H1 (cell line): ENCODE results near the gene SF3B6.

Experiments
- CBX8 ChIP-seq: fragments of 300-800, 300-1000 bp; sonication (generic); IDR thresholded peaks from 2 replicates; pipeline ENCODE4 v1.7.1; 2016; ENCODE audit warnings: low read depth, low read length, borderline replicate concordance
- CREB1 ChIP-seq: IDR thresholded peaks from 2 replicates; pipeline ENCODE4 v1.6.1; 2012; ENCODE audit warnings: inconsistent platforms
- EP300 ChIP-seq, 2 experiments: IDR thresholded peaks; 1 replicate in 1 of 2; 2 replicates in 1 of 2; pipeline ENCODE4 v1.6.1; 2011 to 2012; ENCODE audit warnings: low read depth in 2 of 2, low read length in 2 of 2, mild to moderate bottlenecking in 2 of 2, borderline replicate concordance in 1 of 2, inconsistent platforms in 1 of 2, moderate library complexity in 1 of 2
- GABPA ChIP-seq: IDR thresholded peaks from 2 replicates; pipeline ENCODE4 v1.6.1; 2011; ENCODE audit warnings: mild to moderate bottlenecking, low read length, moderate library complexity, borderline replicate concordance; ENCODE audit not compliant: insufficient read depth
- GTF2F1 ChIP-seq: IDR thresholded peaks from 2 replicates; pipeline ENCODE4 v1.6.1; 2012; ENCODE audit warnings: low read depth, low read length, improper control_type of control experiment, borderline replicate concordance
- POLR2A ChIP-seq, 2 experiments: IDR thresholded peaks; 1 replicate in 1 of 2; 2 replicates in 1 of 2; pipeline ENCODE4 v1.6.1; 2011; ENCODE audit warnings: low read depth in 2 of 2, low read length in 2 of 2, mild to moderate bottlenecking in 2 of 2; ENCODE audit errors: control extremely low read depth in 1 of 2
- POLR2AphosphoS5 ChIP-seq: IDR thresholded peaks from 2 replicates; pipeline ENCODE4 v1.6.1; 2011; ENCODE audit warnings: low read depth, low read length
- RAD21 ChIP-seq, 2 experiments: IDR thresholded peaks in 1 of 2; conservative IDR thresholded peaks in 1 of 2; 2 replicates each; pipeline ENCODE4 v1.6.1; 2011; ENCODE audit warnings: low read depth in 2 of 2, low read length in 2 of 2, improper control_type of control experiment in 1 of 2, inconsistent platforms in 1 of 2, mild to moderate bottlenecking in 1 of 2, moderate library complexity in 1 of 2
- SIN3A ChIP-seq, 2 experiments: IDR thresholded peaks in 1 of 2; conservative IDR thresholded peaks in 1 of 2; 2 replicates each; pipeline ENCODE4 v1.6.1; 2011 to 2012; ENCODE audit warnings: low read length in 2 of 2, improper control_type of control experiment in 1 of 2, low read depth in 1 of 2, mild to moderate bottlenecking in 1 of 2
- SRF ChIP-seq: IDR thresholded peaks from 2 replicates; pipeline ENCODE4 v1.6.1; 2011; ENCODE audit warnings: mild to moderate bottlenecking, low read depth, low read length, moderate library complexity
- SUZ12 ChIP-seq: fragments of 200-600 bp; sonication (generic); IDR thresholded peaks from 2 replicates; pipeline ENCODE4 v1.6.1; 2012; ENCODE audit warnings: mild to moderate bottlenecking, inconsistent platforms, low read length, moderate library complexity, mixed read lengths
- YY1 ChIP-seq: IDR thresholded peaks from 2 replicates; pipeline ENCODE4 v1.6.1; 2011; ENCODE audit warnings: low read depth, mild to moderate bottlenecking, low read length
- TF ChIP-seq, protein P1 (sequence below): IDR thresholded peaks from 2 replicates; pipeline ENCODE4 v1.6.1; 2012; ENCODE audit warnings: inconsistent platforms
- TF ChIP-seq, protein P2 (sequence below), 3 experiments: IDR thresholded peaks; 1 replicate in 2 of 3; 2 replicates in 1 of 3; pipeline versions ENCODE4 v1.5.1 to v1.6.1; 2011; ENCODE audit warnings: low read length in 3 of 3, mild to moderate bottlenecking in 3 of 3, inconsistent platforms in 2 of 3, low read depth in 1 of 3, moderate library complexity in 1 of 3; ENCODE audit not compliant: insufficient read depth in 1 of 3; ENCODE audit errors: control extremely low read depth in 1 of 3

DNA sequence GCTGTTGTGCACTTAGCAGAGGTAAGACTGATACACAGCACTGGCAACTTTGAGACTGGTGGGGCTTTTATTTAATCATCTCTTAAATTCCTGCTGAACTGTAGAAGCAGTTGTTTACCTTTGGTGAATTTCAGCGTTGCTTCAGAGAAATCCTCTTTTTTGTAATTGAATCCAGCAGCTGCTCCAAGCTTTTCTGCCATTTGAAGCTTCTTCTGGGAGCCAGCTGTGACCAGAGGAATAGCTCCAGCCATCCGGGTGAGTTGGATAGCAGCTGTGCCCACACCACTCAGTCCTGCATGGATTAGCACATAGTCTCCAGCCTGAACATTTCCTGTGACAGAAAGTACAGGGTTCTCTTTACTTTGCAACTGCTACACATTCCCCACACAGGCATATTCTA, 4.6 kb upstream of the SF3B6 start:
- TF ChIP-seq SRF (no peak), RAD21 (IDR thresholded peaks at IDR 0.05 in 1 of 2, conservative IDR thresholded peaks at IDR 0.05 in 1 of 2; ENCODE audit: low read depth in 2 of 2, low read length in 2 of 2) (no peak), POLR2AphosphoS5 (no peak), EP300 (IDR thresholded peaks at IDR 0.05; ENCODE audit: borderline replicate concordance in 1 of 2, low read depth in 2 of 2, low read length in 2 of 2) (no peak), POLR2A (IDR thresholded peaks at IDR 0.05; ENCODE audit: control extremely low read depth in 1 of 2, low read depth in 2 of 2, low read length in 2 of 2) (no peak), GABPA (no peak), SIN3A (conservative IDR thresholded peaks at IDR 0.05 in 1 of 2, IDR thresholded peaks at IDR 0.05 in 1 of 2; ENCODE audit: low read depth in 1 of 2, low read length in 2 of 2) (no peak), GTF2F1 (no peak), CBX8 (no peak), YY1 (no peak), SUZ12 (no peak), CREB1 (no peak)
- TF ChIP-seq, protein P1, sequence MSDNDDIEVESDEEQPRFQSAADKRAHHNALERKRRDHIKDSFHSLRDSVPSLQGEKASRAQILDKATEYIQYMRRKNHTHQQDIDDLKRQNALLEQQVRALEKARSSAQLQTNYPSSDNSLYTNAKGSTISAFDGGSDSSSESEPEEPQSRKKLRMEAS, result no peak
- TF ChIP-seq, protein P2, sequence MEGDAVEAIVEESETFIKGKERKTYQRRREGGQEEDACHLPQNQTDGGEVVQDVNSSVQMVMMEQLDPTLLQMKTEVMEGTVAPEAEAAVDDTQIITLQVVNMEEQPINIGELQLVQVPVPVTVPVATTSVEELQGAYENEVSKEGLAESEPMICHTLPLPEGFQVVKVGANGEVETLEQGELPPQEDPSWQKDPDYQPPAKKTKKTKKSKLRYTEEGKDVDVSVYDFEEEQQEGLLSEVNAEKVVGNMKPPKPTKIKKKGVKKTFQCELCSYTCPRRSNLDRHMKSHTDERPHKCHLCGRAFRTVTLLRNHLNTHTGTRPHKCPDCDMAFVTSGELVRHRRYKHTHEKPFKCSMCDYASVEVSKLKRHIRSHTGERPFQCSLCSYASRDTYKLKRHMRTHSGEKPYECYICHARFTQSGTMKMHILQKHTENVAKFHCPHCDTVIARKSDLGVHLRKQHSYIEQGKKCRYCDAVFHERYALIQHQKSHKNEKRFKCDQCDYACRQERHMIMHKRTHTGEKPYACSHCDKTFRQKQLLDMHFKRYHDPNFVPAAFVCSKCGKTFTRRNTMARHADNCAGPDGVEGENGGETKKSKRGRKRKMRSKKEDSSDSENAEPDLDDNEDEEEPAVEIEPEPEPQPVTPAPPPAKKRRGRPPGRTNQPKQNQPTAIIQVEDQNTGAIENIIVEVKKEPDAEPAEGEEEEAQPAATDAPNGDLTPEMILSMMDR (IDR thresholded peaks at IDR 0.05; ENCODE audit: control extremely low read depth in 1 of 3, insufficient read depth in 1 of 3, low read depth in 1 of 3, low read length in 3 of 3), result no peak
